C4-2B (cell line): ENCODE measurements around the gene NSD2.

Source experiments
- H3K27ac ChIP-seq: fragments of 450-650 bp; 2 replicates; pipeline ENCODE4 v1.5.1; 2017
- ZFX ChIP-seq: fragments of 450-650 bp; IDR thresholded peaks from 2 replicates; pipeline ENCODE4 v1.6.1; 2017
- TF ChIP-seq, protein P1 (sequence below): fragments of 450-650 bp; conservative IDR thresholded peaks from 2 replicates; pipeline ENCODE4 v1.5.1; 2017; ENCODE audit warnings: mild to moderate bottlenecking

NSD2 gene

DNA sequence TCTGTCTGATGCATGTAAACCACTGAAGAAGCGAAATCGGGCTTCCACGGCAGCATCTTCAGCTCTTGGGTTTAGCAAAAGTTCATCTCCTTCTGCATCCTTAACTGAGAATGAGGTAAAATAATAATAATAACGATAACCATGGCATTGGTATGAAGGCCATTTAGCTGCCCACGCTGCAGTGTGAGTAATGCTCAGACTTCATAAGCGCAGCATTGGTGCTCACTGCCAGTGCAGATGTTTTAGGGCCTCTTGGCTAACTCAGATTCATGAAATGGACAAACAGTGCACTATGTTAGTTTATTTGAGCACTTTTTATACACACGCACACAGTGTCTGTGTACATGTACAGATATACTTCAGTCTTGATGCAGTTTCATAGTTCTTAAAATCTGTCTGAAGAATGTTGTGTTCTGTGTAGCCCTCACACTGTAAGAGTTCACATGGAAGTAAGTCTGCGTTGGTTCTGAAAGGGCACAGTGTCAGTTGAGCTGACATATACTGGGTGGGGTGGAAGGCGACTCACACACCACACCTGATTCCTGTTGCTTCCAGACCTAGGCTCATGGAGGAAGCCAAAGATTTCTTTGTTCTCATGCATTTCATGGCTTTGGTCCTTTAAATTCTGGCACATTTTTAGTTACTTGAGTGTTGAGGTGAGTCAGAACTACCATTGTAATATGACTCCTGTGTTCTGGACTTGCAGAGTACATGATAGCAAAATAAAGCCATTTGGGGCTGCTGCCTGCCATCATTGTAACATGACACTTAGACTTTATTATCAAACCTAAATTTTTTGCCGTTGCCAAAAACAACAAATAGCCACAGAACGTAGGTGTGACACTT is 68.7 kb downstream of the NSD2 start:
- TF ChIP-seq ZFX = no peak
- TF ChIP-seq, protein P1, sequence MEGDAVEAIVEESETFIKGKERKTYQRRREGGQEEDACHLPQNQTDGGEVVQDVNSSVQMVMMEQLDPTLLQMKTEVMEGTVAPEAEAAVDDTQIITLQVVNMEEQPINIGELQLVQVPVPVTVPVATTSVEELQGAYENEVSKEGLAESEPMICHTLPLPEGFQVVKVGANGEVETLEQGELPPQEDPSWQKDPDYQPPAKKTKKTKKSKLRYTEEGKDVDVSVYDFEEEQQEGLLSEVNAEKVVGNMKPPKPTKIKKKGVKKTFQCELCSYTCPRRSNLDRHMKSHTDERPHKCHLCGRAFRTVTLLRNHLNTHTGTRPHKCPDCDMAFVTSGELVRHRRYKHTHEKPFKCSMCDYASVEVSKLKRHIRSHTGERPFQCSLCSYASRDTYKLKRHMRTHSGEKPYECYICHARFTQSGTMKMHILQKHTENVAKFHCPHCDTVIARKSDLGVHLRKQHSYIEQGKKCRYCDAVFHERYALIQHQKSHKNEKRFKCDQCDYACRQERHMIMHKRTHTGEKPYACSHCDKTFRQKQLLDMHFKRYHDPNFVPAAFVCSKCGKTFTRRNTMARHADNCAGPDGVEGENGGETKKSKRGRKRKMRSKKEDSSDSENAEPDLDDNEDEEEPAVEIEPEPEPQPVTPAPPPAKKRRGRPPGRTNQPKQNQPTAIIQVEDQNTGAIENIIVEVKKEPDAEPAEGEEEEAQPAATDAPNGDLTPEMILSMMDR = no peak
- peak overlapping the region; percentile 71 for H3K27ac ChIP-seq

DNA sequence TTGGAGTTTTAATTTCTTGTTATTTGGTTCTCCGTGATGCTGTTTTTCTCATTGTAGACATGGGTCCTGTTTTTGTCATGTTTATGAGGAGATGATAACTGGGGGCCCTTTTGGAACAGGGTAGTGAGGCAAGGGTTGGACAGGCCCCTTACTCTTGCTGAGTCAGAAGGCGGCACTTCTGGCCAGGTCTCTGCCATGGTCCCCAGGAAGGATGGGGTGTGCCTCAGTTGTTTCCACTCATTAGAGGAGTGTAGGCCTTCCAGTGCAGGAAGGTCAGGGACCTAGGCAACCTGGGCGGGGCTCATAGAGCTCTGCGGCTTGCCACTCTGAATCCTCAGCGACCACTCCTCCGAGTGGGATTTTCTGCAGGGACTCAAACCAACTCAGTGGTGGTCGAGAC is 69.4 kb downstream of the NSD2 start:
- peak overlapping the region; percentile 71 for H3K27ac ChIP-seq
- TF ChIP-seq, protein P1 = no peak
- no peak for TF ChIP-seq ZFX

DNA sequence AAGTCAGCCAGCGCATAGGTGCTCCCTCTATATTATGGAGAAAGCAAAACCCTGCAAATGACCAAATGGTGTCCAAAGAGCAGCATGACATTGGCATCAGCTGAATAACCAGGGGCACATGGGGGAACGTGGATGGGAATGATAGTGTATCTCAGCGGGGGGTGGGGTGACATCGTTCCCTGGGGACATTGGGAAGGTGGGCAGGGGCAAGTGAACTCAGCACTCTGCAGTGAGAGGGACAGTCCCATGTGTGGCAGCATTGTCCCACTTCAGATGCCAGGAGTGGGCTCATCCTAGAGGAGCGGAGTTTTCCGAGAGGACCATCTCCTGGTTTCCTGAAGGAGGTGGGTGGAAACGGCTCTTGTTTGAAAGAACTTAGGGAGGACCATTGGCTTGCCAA is 72.7 kb downstream of the NSD2 start:
- H3K27ac ChIP-seq = no peak overlapping the region
- TF ChIP-seq, protein P1 = no peak
- TF ChIP-seq ZFX = no peak

DNA sequence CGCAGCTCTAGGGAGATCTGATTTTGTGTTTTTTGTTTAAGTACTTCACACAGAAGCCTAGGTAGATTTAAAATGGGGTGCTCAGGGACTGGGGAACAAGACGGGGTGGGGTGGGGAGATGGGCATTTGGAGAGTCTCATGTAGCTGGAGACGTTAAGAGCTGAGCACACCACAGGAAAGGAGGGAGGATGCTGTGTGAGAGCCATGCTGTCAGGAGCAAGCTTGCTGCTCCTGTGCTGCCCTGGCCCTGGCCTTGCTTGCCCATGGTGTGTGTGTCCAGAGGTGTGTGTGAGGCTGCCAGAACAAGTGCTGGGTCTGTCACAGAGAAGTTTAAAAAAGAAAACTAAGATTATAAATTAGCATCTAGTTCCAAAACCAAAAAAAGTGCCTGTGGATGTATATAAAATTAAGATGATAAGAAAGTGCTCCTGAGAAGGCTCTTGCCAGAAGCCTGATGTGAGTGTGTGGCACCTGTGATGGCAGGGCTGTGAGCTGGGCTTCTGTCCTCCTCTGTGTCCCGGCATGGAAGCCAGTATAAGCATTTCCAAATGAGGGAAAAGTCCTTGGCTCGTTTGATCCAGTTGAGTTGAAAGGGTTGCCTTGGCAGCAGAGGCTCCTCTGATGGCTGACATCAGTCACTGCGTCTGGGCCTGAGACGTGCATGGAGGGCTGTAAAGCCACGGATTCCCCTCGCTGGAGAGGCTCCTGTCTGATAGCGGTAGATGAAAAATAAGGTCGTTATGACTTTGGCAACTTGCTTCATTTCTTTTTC is 74.1 kb downstream of the NSD2 start:
- H3K27ac ChIP-seq = no peak overlapping the region
- TF ChIP-seq, protein P1 = no peak
- no peak for TF ChIP-seq ZFX

DNA sequence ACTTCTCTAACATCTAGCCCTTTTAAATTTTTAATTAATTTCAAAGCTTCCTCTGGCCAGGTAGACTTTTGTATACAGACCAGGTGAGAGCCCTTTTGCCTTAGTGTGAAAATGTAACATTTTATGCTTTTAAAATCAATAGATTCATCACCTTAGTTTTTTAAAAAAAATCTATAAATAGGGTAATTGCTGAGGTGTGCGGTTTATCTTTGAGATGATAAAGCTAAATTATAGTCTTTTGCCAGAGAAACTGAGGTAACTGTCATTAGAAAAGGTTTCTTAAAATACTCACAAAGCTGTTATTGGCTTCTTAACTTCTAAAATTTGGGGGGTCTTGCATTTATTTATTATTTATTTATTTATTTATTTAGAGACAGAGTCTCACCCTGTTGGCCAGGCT is 74.7 kb downstream of the NSD2 start:
- no peak for TF ChIP-seq ZFX
- TF ChIP-seq, protein P1 = no peak
- H3K27ac ChIP-seq = no peak overlapping the region

DNA sequence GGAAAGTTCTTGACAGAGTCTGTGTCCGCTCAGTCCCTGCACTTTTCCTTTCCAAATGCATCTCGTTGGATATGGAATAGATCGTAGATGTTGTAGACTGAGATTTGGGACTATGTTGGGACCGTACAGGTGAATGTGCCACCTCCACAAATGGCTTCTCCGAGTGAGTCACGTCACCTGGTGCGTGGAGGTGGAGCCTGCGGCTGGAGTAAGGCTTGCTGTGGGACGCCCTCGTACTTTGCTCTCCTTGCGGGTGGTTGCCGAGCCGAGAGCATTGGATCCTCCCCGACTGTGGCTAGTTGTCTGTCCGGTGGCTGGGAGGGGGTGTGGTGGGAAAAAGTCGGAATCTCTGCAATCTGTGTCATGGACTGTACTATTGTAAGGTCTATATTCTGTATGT is 77.0 kb downstream of the NSD2 start:
- H3K27ac ChIP-seq = no peak overlapping the region
- TF ChIP-seq ZFX = no peak
- TF ChIP-seq, protein P1 = no peak

DNA sequence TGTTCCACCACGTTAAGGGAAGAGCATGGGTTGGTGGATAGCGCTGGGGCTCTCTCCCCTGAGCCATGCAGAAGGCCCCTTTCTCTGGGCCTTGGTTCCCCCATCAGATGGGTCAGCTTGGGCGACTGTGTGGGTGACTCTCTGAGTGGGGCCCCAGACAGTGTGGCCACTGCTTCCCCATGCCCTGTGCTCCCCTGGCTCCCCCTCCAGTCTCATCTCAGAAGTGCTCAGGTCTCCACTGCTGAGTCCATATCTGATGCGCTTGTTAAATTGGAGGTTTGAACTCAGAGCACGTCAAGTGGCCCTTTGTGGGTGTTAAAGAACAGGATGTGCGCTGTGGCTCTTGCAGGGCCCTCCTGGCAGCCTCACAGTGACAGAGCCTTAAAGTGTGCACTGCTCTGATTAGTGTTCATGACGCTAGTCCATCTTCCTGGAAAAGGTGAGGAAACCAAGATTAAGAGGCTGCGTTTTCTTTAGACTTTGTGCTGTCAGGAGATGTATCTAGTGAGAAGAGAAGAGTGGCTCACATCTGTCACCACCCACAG is 77.8 kb downstream of the NSD2 start:
- H3K27ac ChIP-seq = no peak overlapping the region
- TF ChIP-seq, protein P1 = no peak
- no peak for TF ChIP-seq ZFX
